ENCODE measurements around the gene KASH5. TPM values are rescaled to one million over a fixed set of nuclear protein-coding genes. Genes with fewer than 3 reads are reported as not detected.
"Not testable (repeated sequence)": the region's sequence is repeated elsewhere in the genome, so short reads cannot be mapped to it uniquely, and the experiment has no call there.

The KASH5 gene
- total and polyA plus RNA-seq, 3 donors from 2014 or later: 72.8 to 121 (median 102) TPM

DNA sequence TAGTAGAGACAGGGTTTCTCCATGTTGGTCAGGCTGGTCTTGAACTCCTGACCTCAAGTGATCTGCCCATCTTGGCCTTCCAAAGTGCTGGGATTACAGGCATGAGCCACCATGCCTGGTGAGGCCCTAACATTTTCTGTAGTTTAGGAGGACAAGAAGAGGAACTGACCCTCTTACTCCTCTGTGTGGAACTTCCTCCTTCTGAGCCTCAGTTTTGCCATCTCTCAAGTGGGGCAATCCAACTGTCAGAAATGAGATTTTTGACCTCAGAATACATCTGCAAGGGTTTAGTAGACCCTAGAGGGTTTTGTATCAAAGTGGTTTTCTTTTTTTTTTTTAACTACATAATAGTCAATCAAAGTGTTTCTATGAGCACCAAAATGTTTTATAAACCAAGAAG, 21.9 kb upstream of the KASH5 start:
- H3K27me3 ChIP-seq: no peaks in the 10 kb centered on the region
- H3K36me3 ChIP-seq (ENCODE audit: low read depth, missing control alignments): no peaks in the 10 kb centered on the region
- no peak overlapping the region for H3K27ac ChIP-seq
- intact Hi-C loops (cut with DNase I; ENCODE audit: low total_unique reads): no loop called here
- no peak for TF ChIP-seq POLR2A (IDR thresholded peaks at IDR 0.05)
- TF ChIP-seq, protein P1, sequence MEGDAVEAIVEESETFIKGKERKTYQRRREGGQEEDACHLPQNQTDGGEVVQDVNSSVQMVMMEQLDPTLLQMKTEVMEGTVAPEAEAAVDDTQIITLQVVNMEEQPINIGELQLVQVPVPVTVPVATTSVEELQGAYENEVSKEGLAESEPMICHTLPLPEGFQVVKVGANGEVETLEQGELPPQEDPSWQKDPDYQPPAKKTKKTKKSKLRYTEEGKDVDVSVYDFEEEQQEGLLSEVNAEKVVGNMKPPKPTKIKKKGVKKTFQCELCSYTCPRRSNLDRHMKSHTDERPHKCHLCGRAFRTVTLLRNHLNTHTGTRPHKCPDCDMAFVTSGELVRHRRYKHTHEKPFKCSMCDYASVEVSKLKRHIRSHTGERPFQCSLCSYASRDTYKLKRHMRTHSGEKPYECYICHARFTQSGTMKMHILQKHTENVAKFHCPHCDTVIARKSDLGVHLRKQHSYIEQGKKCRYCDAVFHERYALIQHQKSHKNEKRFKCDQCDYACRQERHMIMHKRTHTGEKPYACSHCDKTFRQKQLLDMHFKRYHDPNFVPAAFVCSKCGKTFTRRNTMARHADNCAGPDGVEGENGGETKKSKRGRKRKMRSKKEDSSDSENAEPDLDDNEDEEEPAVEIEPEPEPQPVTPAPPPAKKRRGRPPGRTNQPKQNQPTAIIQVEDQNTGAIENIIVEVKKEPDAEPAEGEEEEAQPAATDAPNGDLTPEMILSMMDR (IDR thresholded peaks at IDR 0.05): no peak
- H3K9me3 ChIP-seq: no peaks in the 10 kb centered on the region
- H3K4me1 ChIP-seq: peaks cover 13% of the 10 kb centered on the region
- DNase-seq: no peak
- H3K4me3 ChIP-seq: no peak overlapping the region

DNA sequence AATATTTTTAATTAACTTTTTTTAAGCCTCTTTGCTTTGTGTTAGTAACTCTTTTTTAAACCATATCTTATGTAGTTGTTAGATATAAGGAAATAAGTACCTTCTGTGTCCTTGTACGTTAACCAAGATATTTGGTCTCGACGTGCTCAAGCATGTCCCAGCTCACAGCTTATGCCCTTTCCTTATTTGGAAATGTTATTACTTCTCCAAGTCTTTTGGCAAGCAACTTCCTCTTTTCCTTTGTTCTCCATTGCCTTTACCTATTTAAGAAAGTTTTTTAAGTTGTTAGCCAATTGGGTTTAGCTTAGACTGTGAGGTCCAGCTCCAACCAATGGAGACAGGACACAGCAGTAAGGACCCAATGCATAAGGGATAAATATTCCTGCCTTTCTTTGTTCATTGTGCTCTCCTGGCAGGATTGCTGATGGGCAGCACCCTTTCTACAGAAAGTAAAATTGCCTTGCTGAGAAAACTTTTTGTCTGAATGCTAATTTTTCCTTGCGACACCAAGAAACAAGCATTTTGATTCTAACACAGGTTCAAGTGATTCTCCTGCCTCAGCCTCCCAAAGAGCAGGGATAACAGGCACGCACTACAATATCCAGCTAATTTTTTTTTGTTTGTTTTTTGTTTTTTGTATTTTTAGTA, 19.2 kb upstream of the KASH5 start:
- no peaks in the 10 kb centered on the region for H3K4me1 ChIP-seq
- no peak for DNase-seq
- H3K27ac ChIP-seq: no peak overlapping the region
- TF ChIP-seq, protein P1 (IDR thresholded peaks at IDR 0.05): no peak
- TF ChIP-seq POLR2A (IDR thresholded peaks at IDR 0.05): no peak
- H3K36me3 ChIP-seq (ENCODE audit: low read depth, missing control alignments): no peaks in the 10 kb centered on the region
- WGBS, 2 donors: 91% methylated on average over 5 of the region's 5 CpGs
- H3K4me3 ChIP-seq: no peak overlapping the region
- intact Hi-C loops (cut with DNase I; ENCODE audit: low total_unique reads): no loop called here
- no peaks in the 10 kb centered on the region for H3K27me3 ChIP-seq
- H3K9me3 ChIP-seq: no peaks in the 10 kb centered on the region

DNA sequence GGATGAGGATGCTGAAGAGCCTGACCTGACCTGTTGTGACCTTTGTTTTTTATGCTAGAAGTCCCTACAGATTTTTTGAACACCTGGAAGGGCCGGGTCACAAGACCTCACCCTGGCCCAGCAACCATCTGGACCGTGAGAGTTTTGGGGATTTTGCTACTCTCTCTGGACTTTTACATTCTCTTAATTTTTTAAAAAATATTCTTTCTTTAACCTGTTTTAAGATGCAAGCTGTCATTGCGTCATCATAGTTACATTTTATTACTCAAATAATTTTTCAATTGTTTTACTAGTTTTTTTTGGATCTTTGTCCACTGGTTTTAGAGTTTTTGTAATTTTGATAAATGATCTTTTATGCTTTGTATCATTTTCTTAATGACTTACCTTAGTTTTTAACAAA, 16.9 kb upstream of the KASH5 start:
- intact Hi-C loops (cut with DNase I; ENCODE audit: low total_unique reads): no loop called here
- Histone ChIP-seq H3K4me3 (no peak overlapping the region), H3K36me3 (ENCODE audit: low read depth, missing control alignments) (no peaks in the 10 kb centered on the region), H3K27ac (no peak overlapping the region), H3K9me3 (no peaks in the 10 kb centered on the region), H3K4me1 (no peaks in the 10 kb centered on the region), H3K27me3 (no peaks in the 10 kb centered on the region)
- 76 to 96% methylated on average over 3 of the region's 3 CpGs for WGBS, 2 donors
- TF ChIP-seq POLR2A (IDR thresholded peaks at IDR 0.05): no peak
- TF ChIP-seq, protein P1 (IDR thresholded peaks at IDR 0.05): no peak
- DNase-seq: no peak

DNA sequence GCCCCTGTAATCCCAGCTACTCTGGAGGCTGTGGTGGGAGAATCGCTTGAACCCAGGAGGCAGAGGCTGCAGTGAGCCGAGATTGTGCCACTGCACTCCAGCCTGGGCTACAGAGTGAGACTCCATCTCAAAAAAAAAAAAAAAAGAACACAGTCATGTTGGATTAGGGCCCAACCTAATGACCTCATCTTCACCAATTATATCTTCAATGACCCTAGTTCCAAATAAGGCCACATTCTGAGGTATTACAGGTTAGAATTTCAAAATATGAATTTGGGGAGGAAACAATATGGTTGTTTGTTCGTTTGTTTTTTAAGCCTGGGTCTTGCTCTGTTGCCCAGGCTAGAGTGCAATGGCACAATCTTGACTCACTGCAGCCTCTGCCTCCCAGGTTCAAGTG, 14.9 kb upstream of the KASH5 start:
- H3K4me1 ChIP-seq; H3K27ac ChIP-seq; H3K9me3 ChIP-seq; DNase-seq; H3K36me3 ChIP-seq (ENCODE audit: low read depth, missing control alignments); intact Hi-C loops (cut with DNase I; ENCODE audit: low total_unique reads); H3K4me3 ChIP-seq; H3K27me3 ChIP-seq: not testable (repeated sequence)
- WGBS, 2 donors: 88 to 92% methylated on average over 3 of the region's 3 CpGs

DNA sequence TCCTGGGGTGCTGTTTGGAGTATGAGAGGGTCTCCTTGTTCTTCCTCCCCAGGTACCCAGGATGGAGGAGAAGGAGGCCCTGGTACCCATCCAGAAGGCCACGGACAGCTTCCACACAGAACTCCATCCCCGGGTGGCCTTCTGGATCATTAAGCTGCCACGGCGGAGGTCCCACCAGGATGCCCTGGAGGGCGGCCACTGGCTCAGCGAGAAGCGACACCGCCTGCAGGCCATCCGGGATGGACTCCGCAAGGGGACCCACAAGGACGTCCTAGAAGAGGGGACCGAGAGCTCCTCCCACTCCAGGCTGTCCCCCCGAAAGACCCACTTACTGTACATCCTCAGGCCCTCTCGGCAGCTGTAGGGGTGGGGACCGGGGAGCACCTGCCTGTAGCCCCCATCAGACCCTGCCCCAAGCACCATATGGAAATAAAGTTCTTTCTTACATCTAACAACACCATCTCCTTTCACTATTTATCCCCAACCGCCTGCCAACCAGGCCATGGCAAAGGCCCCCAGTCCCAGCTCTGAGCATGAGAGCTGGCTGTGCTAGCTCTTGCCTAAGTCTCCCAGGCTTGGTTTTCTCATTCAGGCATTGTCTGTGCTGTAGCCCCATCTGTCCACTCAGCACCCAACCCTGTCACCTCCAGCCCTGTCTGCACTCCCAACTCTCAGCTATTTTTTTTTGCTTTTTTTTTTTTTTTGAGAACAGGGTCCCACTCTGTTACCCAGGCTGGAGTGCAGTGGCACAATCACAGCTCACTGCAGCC, 13.2 kb upstream of the KASH5 start:
- intact Hi-C loops (cut with DNase I; ENCODE audit: low total_unique reads): no loop called here

More for the DNA sequence above, 13.2 kb upstream of the KASH5 start:
- no peaks in the 10 kb centered on the region for H3K27me3 ChIP-seq
- no peaks in the 10 kb centered on the region for H3K4me1 ChIP-seq
- TF ChIP-seq, protein P1 (IDR thresholded peaks at IDR 0.05): no peak
- no peak for TF ChIP-seq POLR2A (IDR thresholded peaks at IDR 0.05)
- H3K9me3 ChIP-seq: no peaks in the 10 kb centered on the region
- no peak overlapping the region for H3K27ac ChIP-seq
- no peak overlapping the region for H3K4me3 ChIP-seq
- no peaks in the 10 kb centered on the region for H3K36me3 ChIP-seq (ENCODE audit: low read depth, missing control alignments)
- 90 to 94% methylated on average over 11 to 16 of the region's 16 CpGs for WGBS, 2 donors
- DNase-seq: no peak

All from testis (tissue), 3 donors.